H1 (cell line): ENCODE data around the gene S1PR3. TPM values are rescaled to one million over a fixed set of nuclear protein-coding genes. Genes with fewer than 3 reads are reported as not detected.

Experiments
- CTCF ChIA-PET: fragments of 300-600 bp; sonication (Branson Sonifier 250); formaldehyde crosslinking; loops from one replicate; lab custom pipeline; 2021; ENCODE audit not compliant: partially characterized antibody; lab: Charles Lee
- POLR2A ChIA-PET: fragments of 300-600 bp; sonication (Branson Sonifier 250); formaldehyde crosslinking; loops from one replicate; lab custom pipeline; 2021; ENCODE audit warnings: inconsistent platforms; ENCODE audit not compliant: partially characterized antibody; lab: Charles Lee
- DNase-seq, 2 experiments: peaks; one replicate each; pipeline versions ENCODE4 v3.0.0 to v3.0.0-alpha.2; 2010 to 2022; ENCODE audit warnings: low spot score in 2 of 2, low read depth in 1 of 2, mixed read lengths in 1 of 2
- FAIRE-seq: peaks from 2 replicates; lab custom pipeline; 2011; peaks lifted over from hg19 to GRCh38; lab: Jason Lieb, UNC
- H2AFZ ChIP-seq: 2 replicates; pipeline ENCODE4 v1.8.1; 2012; ENCODE audit warnings: low read length, inconsistent platforms
- H2AK5ac ChIP-seq: 2 replicates; pipeline ENCODE4 v1.6.1; 2013; ENCODE audit warnings: low read depth, low read length
- H2BK120ac ChIP-seq: replicated peaks from 2 replicates; pipeline ENCODE3; 2013; ENCODE audit warnings: low read depth, low read length, inconsistent platforms
- H2BK12ac ChIP-seq: 2 replicates; pipeline ENCODE4 v1.6.1; 2013; ENCODE audit warnings: low read depth, low read length
- H2BK15ac ChIP-seq: 2 replicates; pipeline ENCODE4 v1.6.1; 2013; ENCODE audit warnings: low read length
- H2BK20ac ChIP-seq: 2 replicates; pipeline ENCODE4 v1.6.1; 2013; ENCODE audit warnings: low read length
- H2BK5ac ChIP-seq: 2 replicates; pipeline ENCODE4 v1.6.1; 2013; ENCODE audit warnings: low read depth, low read length
- H3K14ac ChIP-seq: 2 replicates; pipeline ENCODE4 v1.6.1; 2013; ENCODE audit warnings: inconsistent platforms; ENCODE audit not compliant: insufficient read length
- H3K18ac ChIP-seq: 2 replicates; pipeline ENCODE4 v1.6.1; 2013; ENCODE audit warnings: low read length; ENCODE audit errors: extremely low read depth
- H3K23ac ChIP-seq: 2 replicates; pipeline ENCODE4 v1.6.1; 2013; ENCODE audit warnings: inconsistent platforms; ENCODE audit not compliant: insufficient read length
- H3K23me2 ChIP-seq: 2 replicates; pipeline ENCODE4 v1.6.1; 2013; ENCODE audit warnings: low read depth, low read length
- H3K27ac ChIP-seq: 2 replicates; pipeline ENCODE4 v1.6.1; 2011; ENCODE audit warnings: low read depth, low read length, inconsistent platforms
- H3K27me3 ChIP-seq, 4 experiments: replicated peaks in 1 of 4; 1 replicate in 1 of 4; 2 replicates in 3 of 4; pipeline versions ENCODE4 v1.6.1 to v1.8.1; 2011 to 2013; ENCODE audit warnings: low read length in 3 of 4, mild to moderate bottlenecking in 3 of 4, inconsistent platforms in 2 of 4, mixed read lengths in 2 of 4, moderate library complexity in 1 of 4; ENCODE audit not compliant: control insufficient read depth in 3 of 4, insufficient read depth in 3 of 4; ENCODE audit errors: extremely low read depth in 1 of 4
- H3K36me3 ChIP-seq, 4 experiments: 2 replicates each; pipeline versions ENCODE4 v1.6.1 to v1.8.1; 2011 to 2013; ENCODE audit warnings: mild to moderate bottlenecking in 4 of 4, low read length in 3 of 4, moderate library complexity in 2 of 4, control low read depth in 1 of 4, inconsistent platforms in 1 of 4; ENCODE audit not compliant: insufficient read depth in 4 of 4, control insufficient read depth in 2 of 4
- H3K4ac ChIP-seq: replicated peaks from 2 replicates; pipeline ENCODE3; 2013; ENCODE audit warnings: low read length, low read depth, mixed read lengths, inconsistent platforms; ENCODE audit not compliant: insufficient read length
- H3K4me1 ChIP-seq, 4 experiments: replicated peaks in 1 of 4; 1 replicate in 1 of 4; 2 replicates in 3 of 4; pipeline versions ENCODE4 v1.6.1 to v1.8.1; 2011 to 2013; ENCODE audit warnings: low read length in 3 of 4, inconsistent platforms in 2 of 4, mixed read lengths in 1 of 4; ENCODE audit not compliant: insufficient read depth in 4 of 4, control insufficient read depth in 3 of 4
- H3K4me2 ChIP-seq, 2 experiments: 2 replicates each; pipeline versions ENCODE4 v1.6.1 to v1.8.1; 2011 to 2013; ENCODE audit warnings: low read depth in 2 of 2, low read length in 2 of 2, control low read depth in 1 of 2, inconsistent platforms in 1 of 2, mild to moderate bottlenecking in 1 of 2; ENCODE audit not compliant: insufficient read depth in 1 of 2
- H3K4me3 ChIP-seq, 4 experiments: fragments of 200-600, 300-600 bp in 1 of 4; sonication (generic), shearing (Covaris generic), sonication (Bioruptor Twin) in 1 of 4; 2 replicates each; pipeline versions ENCODE4 v1.5.1 to v1.8.1; 2011 to 2016; ENCODE audit warnings: low read length in 4 of 4, low read depth in 3 of 4, control low read depth in 2 of 4, inconsistent platforms in 2 of 4, mild to moderate bottlenecking in 2 of 4, mixed read lengths in 1 of 4, moderate library complexity in 1 of 4; ENCODE audit not compliant: insufficient read depth in 2 of 4; ENCODE audit errors: extremely low read depth in 1 of 4
- H3K56ac ChIP-seq: replicated peaks from 2 replicates; pipeline ENCODE3; 2013; ENCODE audit warnings: low read depth, mild to moderate bottlenecking, mixed read lengths, low read length, inconsistent platforms; ENCODE audit not compliant: insufficient read length
- H3K79me1 ChIP-seq: 2 replicates; pipeline ENCODE4 v1.6.1; 2013; ENCODE audit warnings: low read depth, low read length, control low read depth
- H3K79me2 ChIP-seq, 2 experiments: 2 replicates each; pipeline versions ENCODE4 v1.6.1 to v1.8.1; 2012 to 2013; ENCODE audit warnings: low read length in 2 of 2, mild to moderate bottlenecking in 2 of 2, inconsistent platforms in 1 of 2; ENCODE audit not compliant: insufficient read depth in 2 of 2, control insufficient read depth in 1 of 2
- H3K9ac ChIP-seq, 4 experiments: replicated peaks in 1 of 4; 1 replicate in 1 of 4; 2 replicates in 3 of 4; pipeline versions ENCODE4 v1.6.1 to v1.8.1; 2011 to 2013; ENCODE audit warnings: low read depth in 3 of 4, low read length in 3 of 4, control low read depth in 2 of 4, mild to moderate bottlenecking in 2 of 4, moderate library complexity in 2 of 4, inconsistent platforms in 1 of 4; ENCODE audit errors: extremely low read depth in 1 of 4
- H3K9me3 ChIP-seq, 2 experiments: 2 replicates each; pipeline versions ENCODE4 v1.6.1 to v1.8.1; 2012 to 2013; ENCODE audit warnings: mild to moderate bottlenecking in 2 of 2, moderate library complexity in 2 of 2, control low read depth in 1 of 2, inconsistent platforms in 1 of 2, low read depth in 1 of 2, low read length in 1 of 2, mixed read lengths in 1 of 2; ENCODE audit not compliant: insufficient read depth in 2 of 2
- H4K20me1 ChIP-seq, 2 experiments: replicated peaks in 1 of 2; 2 replicates each; pipeline versions ENCODE3 to v1.8.1; 2011 to 2013; ENCODE audit warnings: inconsistent platforms in 2 of 2, low read length in 2 of 2, mild to moderate bottlenecking in 1 of 2; ENCODE audit not compliant: insufficient read depth in 2 of 2, control insufficient read depth in 1 of 2
- H4K5ac ChIP-seq: 2 replicates; pipeline ENCODE4 v1.6.1; 2013; ENCODE audit warnings: low read length, low read depth, mixed read lengths, inconsistent platforms; ENCODE audit not compliant: insufficient read length
- H4K8ac ChIP-seq: 2 replicates; pipeline ENCODE4 v1.8.0; 2013; ENCODE audit warnings: mild to moderate bottlenecking, moderate library complexity, low read length, inconsistent platforms; ENCODE audit not compliant: insufficient read depth; ENCODE audit errors: extremely low read depth
- H4K91ac ChIP-seq: replicated peaks from 2 replicates; pipeline ENCODE3; 2013; ENCODE audit warnings: low read length, mixed read lengths, inconsistent platforms; ENCODE audit not compliant: insufficient read length
- MAFK ChIP-seq: IDR thresholded peaks from 2 replicates; pipeline ENCODE4 v1.6.1; 2012; ENCODE audit warnings: low read depth, mild to moderate bottlenecking, improper control_type of control experiment, low read length
- TAF1 ChIP-seq: IDR thresholded peaks from 2 replicates; pipeline ENCODE4 v1.6.1; 2011; ENCODE audit warnings: mild to moderate bottlenecking, low read depth, low read length
- WGBS, 2 experiments: shearing (Covaris generic) in 1 of 2; methylation state at CpG; one replicate each; pipeline versions ENCODE4 v1.1.6 to v1.1.7; 2013 to 2015; ENCODE audit warnings: low lambda C conversion rate in 2 of 2, mixed read lengths in 2 of 2, inconsistent platforms in 1 of 2, low coverage in 1 of 2, missing lambda C conversion rate in 1 of 2; ENCODE audit not compliant: insufficient replicate concordance in 2 of 2, insufficient coverage in 1 of 2, insufficient read length in 1 of 2; ENCODE audit errors: extremely low coverage in 1 of 2, missing lambda C conversion rate in 1 of 2; 5-methylcytosine and 5-hydroxymethylcytosine counted together
- polyA plus RNA-seq, 7 experiments: library from polyadenylated mRNA; depleted of rRNA in 3 of 7; stranded (reverse) in 5 of 7; unstranded in 2 of 7; fragments of >200 nt in 5 of 7; fragments of 200-250 nt in 2 of 7; gene quantifications; 1 replicate in 5 of 7; 2 replicates in 1 of 7; 4 replicates in 1 of 7; pipeline versions ENCODE4 v1.2.1 to v1.2.3, GENCODE V29; 2011 to 2013; ENCODE audit warnings: missing spikeins in 2 of 7, mixed read lengths in 2 of 7
- total RNA-seq: library from RNA; stranded (reverse); fragmentation: NEBNext Ultra II Directional; extraction: Animal tissue kit (Norgen Biotek cat#: 25700); gene quantifications from 2 replicates; pipeline ENCODE4 v1.2.1, GENCODE V29; 2021

S1PR3 gene
- total and polyA plus RNA-seq, 2 of the 8 experiments (the other 6 are each of a cell fraction or from before 2014, with no cell fraction given) = 3.7 to 6.4 TPM

GRCh38 chr9:89010526-89011111 lies 19.4 kb downstream of the S1PR3 start:
- no peak overlapping the region; the same call in 1 of the 2 replicates for H4K8ac ChIP-seq
- POLR2A ChIA-PET = interaction anchor here (1.3 kb wide), 1 partner anchor 301 kb away, joined by 3 read pairs; no protein-coding TSS in a partner anchor
- H3K14ac ChIP-seq = no peak overlapping the region
- H3K4me2 ChIP-seq = no peak overlapping the region
- H3K36me3 ChIP-seq = no peaks in the 10 kb centered on the region
- H2BK12ac ChIP-seq = no peak overlapping the region
- H2AK5ac ChIP-seq = no peak overlapping the region
- no peaks in the 10 kb centered on the region for H3K23me2 ChIP-seq
- peaks cover 2 to 14% (median 4%) of the 10 kb centered on the region in 4 experiments; a peak in 6 of 7 replicates for H3K4me1 ChIP-seq
- H3K18ac ChIP-seq = no peak overlapping the region
- no peak for DNase-seq
- TF ChIP-seq TAF1 = no peak
- peak; percentile 64; the same call in 1 of the 2 replicates for TF ChIP-seq MAFK
- H3K56ac ChIP-seq = no peak overlapping the region
- peak overlapping the region; percentile 44; the same call in 1 of the 2 replicates for H2BK5ac ChIP-seq
- no peaks in the 10 kb centered on the region for H3K9me3 ChIP-seq
- no peaks in the 10 kb centered on the region for H3K79me1 ChIP-seq
- no peak overlapping the region for H3K4me3 ChIP-seq
- H4K91ac ChIP-seq = peak overlapping the region; percentile 46
- no peak overlapping the region for H3K4ac ChIP-seq
- H2BK20ac ChIP-seq = no peak overlapping the region
- H3K9ac ChIP-seq = no peak overlapping the region
- no peak overlapping the region for H2BK15ac ChIP-seq
- H3K27me3 ChIP-seq = no peaks in the 10 kb centered on the region
- no peak overlapping the region for H2BK120ac ChIP-seq
- CTCF ChIA-PET = interaction anchor here (0.6 to 2.3 kb wide), 6 partner anchors 10 to 964 kb away, joined by 3 to 10 read pairs (median 3); no protein-coding TSS in a partner anchor
- H2AFZ ChIP-seq = no peak overlapping the region
- H4K20me1 ChIP-seq = no peaks in the 10 kb centered on the region
- no peak overlapping the region for H3K23ac ChIP-seq
- H3K27ac ChIP-seq = no peak overlapping the region
- no peak for FAIRE-seq
- 54% methylated on average over 3 of the region's 6 CpGs; no CpG with 5 or more reads in 1 of the 2 experiments for WGBS, 2 experiments
- no peaks in the 10 kb centered on the region for H3K79me2 ChIP-seq
- no peak overlapping the region for H4K5ac ChIP-seq
